Measurements from ENCODE around the gene CNR2. TPM values are rescaled to one million over a fixed set of nuclear protein-coding genes. Genes with fewer than 3 reads are reported as not detected.
A peak's percentile ranks its signal among the peaks of the same experiment; 100 is the strongest.

The CNR2 gene
- total RNA-seq, 4 donors from 2014 or later, result 1.6 to 3.4 TPM; not detected in 2

DNA sequence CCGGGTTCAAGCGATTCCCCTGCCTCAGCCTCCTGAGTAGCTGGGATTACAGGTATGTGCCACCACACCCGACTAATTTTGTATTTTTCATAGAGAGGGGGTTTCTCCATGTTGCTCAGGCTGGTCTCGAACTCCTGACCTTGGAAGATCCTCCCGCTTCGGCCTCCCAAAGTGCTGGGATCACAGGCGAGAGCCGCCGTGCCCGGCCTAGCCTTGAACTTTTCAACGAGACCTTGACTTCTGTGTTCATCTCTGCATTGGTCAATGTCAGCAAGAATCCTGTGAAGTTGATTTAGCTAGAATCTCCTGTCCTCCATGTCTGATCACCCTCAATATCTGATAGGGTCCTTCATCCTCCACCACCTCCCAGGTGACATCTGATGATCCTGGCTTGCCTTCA, 11.4 kb upstream of the CNR2 start:
- H3K9me3 ChIP-seq, result no peaks in the 10 kb centered on the region
- peaks cover 3 to 41% (median 16%) of the 10 kb centered on the region in 4 donors for H3K4me1 ChIP-seq
- in situ Hi-C loops (cut with MboI; ENCODE audit: low pct_ligation_motif_present in 1 of 4, low pct_unique_long_range_greater_than_20kb in 1 of 4, low sequenced_read_pairs in 3 of 4), result loop anchor here in 1 of 4 donors (25.0 kb wide), 1 partner anchor 112 kb away; the partner anchor contains the start of gene GALE
- TF ChIP-seq POLR2AphosphoS5 (IDR thresholded peaks at IDR 0.05) (no peak), EP300 (IDR thresholded peaks at IDR 0.05; ENCODE audit: low read depth) (no peak), POLR2A (IDR thresholded peaks at IDR 0.05) (no peak)
- TF ChIP-seq, protein P1, sequence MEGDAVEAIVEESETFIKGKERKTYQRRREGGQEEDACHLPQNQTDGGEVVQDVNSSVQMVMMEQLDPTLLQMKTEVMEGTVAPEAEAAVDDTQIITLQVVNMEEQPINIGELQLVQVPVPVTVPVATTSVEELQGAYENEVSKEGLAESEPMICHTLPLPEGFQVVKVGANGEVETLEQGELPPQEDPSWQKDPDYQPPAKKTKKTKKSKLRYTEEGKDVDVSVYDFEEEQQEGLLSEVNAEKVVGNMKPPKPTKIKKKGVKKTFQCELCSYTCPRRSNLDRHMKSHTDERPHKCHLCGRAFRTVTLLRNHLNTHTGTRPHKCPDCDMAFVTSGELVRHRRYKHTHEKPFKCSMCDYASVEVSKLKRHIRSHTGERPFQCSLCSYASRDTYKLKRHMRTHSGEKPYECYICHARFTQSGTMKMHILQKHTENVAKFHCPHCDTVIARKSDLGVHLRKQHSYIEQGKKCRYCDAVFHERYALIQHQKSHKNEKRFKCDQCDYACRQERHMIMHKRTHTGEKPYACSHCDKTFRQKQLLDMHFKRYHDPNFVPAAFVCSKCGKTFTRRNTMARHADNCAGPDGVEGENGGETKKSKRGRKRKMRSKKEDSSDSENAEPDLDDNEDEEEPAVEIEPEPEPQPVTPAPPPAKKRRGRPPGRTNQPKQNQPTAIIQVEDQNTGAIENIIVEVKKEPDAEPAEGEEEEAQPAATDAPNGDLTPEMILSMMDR (IDR thresholded peaks at IDR 0.05), result no peak
- no peak overlapping the region for H3K4me3 ChIP-seq
- H3K27me3 ChIP-seq, result no peaks in the 10 kb centered on the region
- no peak overlapping the region for H3K27ac ChIP-seq
- no peak for DNase-seq
- no peaks in the 10 kb centered on the region for H3K36me3 ChIP-seq
- intact Hi-C loops (cut with DNase I; ENCODE audit: low total_unique reads), result no loop called here
- whole genome bisulfite sequencing, 2 donors (ENCODE audit: low coverage in 1 of 2), result 94 to 96% methylated on average over 8 to 11 of the region's 11 CpGs

DNA sequence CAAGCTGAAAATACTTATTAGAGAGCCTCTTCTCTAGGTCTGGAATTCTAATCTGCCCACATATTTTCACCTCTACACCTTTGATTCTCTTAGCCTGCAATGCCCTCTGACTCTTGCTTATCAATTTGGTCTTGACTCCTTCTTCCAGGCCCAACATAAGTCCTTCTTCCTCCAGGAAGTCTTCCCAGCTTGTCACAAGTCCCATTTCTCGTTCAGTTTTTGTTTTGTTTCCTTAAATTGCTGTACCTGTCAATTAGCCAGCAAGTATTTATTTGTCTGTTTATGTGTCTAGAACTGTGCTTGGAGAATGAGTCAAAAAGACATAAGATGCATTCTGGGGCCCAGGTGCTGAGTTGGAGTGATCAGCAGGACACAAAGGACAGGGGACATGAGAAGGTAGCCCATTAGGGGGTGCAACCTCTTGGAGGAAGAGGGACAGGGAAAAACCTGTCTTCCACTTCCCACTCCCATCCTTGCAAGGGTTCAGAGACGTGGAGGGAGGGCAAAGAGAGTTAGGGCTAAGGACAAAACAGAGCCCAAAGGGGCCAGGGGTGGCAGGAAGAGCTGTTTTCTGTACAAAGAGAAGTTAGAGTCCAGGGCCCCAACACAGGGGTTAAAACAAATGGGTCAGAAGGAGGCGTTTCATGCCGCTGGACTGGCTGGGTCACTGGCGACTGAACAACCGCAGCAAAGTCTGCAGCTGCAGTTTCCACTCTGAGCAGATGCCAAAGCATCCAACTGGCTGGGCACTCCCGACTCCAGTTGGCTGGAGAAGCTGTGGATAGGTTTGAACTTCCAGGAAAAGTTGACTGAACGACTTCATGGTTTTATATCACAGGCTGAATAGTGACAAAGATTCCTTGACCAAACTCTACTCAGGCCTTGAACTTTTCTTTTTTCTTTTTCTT, 10.7 kb upstream of the CNR2 start:
- peaks cover 9 to 48% (median 20%) of the 10 kb centered on the region in 4 donors for H3K4me1 ChIP-seq
- TF ChIP-seq, protein P1 (IDR thresholded peaks at IDR 0.05), result no peak
- no peak for TF ChIP-seq POLR2AphosphoS5 (IDR thresholded peaks at IDR 0.05)
- H3K36me3 ChIP-seq, result no peaks in the 10 kb centered on the region
- no peaks in the 10 kb centered on the region for H3K27me3 ChIP-seq
- H3K4me3 ChIP-seq, result no peak overlapping the region
- H3K9me3 ChIP-seq, result no peaks in the 10 kb centered on the region
- intact Hi-C loops (cut with DNase I; ENCODE audit: low total_unique reads) (no loop called here), in situ Hi-C loops (cut with MboI; ENCODE audit: low pct_ligation_motif_present in 1 of 4, low pct_unique_long_range_greater_than_20kb in 1 of 4, low sequenced_read_pairs in 3 of 4) (loop anchor here in 1 of 4 donors (25.0 kb wide), 1 partner anchor 112 kb away; the partner anchor contains the start of gene GALE)
- no peak overlapping the region for H3K27ac ChIP-seq
- 18 to 21% methylated on average over 7 to 8 of the region's 8 CpGs for WGBS, 2 donors (ENCODE audit: low coverage in 1 of 2)
- no peak for DNase-seq

DNA sequence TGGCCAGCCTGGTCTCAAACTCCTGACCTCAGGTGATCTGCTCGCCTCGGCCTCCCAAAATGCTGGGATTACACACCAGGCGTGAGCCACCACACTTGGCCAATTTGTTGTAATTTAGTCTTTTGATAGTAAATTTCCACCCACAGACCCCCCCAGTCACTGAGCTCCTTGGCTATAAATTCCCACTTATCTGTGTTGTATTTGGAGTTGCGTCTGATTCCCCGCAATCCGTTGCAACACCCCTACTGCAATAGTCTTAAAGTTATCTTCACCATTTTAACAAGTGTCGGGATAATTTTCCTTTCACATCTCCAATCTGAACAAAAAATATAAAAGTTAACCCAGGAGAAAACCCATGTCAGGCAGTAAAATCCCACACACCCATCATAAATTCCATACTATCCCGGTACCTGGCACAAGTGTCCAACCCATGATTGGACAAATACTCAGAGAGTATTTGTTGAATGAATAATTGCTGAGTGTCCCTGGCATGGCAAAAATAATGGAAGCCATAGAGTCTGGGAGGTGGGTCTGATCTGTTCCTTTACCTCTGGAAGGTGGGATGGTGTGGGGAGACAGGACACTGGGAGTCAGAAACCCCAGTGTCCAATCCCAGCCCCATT, 9.3 kb upstream of the CNR2 start:
- DNase-seq, result no peak
- Histone ChIP-seq H3K9me3 (no peaks in the 10 kb centered on the region), H3K36me3 (no peaks in the 10 kb centered on the region), H3K4me1 (peaks cover 9 to 48% (median 20%) of the 10 kb centered on the region in 4 donors), H3K4me3 (no peak overlapping the region), H3K27me3 (no peaks in the 10 kb centered on the region), H3K27ac (peak overlapping the region in 3 of 4 donors; percentile 24 to 78 (median 30))
- WGBS, 2 donors (ENCODE audit: low coverage in 1 of 2), result 59 to 80% methylated on average over 3 to 8 of the region's 8 CpGs
- TF ChIP-seq EP300 (IDR thresholded peaks at IDR 0.05; ENCODE audit: low read depth) (no peak), POLR2A (IDR thresholded peaks at IDR 0.05) (no peak), POLR2AphosphoS5 (IDR thresholded peaks at IDR 0.05) (no peak)
- TF ChIP-seq, protein P1 (IDR thresholded peaks at IDR 0.05), result no peak
- intact Hi-C loops (cut with DNase I; ENCODE audit: low total_unique reads), result no loop called here
- in situ Hi-C loops (cut with MboI; ENCODE audit: low pct_ligation_motif_present in 1 of 4, low pct_unique_long_range_greater_than_20kb in 1 of 4, low sequenced_read_pairs in 3 of 4), result loop anchor here in 1 of 4 donors (25.0 kb wide), 1 partner anchor 110 kb away; the partner anchor contains the start of gene GALE

Measured in transverse colon (tissue), 4 donors.